HG02970 (cell line): ENCODE measurements around the gene RABEP1.

Experiments used
- ATAC-seq: cut with Tn5 transposase; IDR thresholded peaks from one replicate; pipeline ENCODE4 v1.9.1; 2021; ENCODE audit warnings: mild to moderate bottlenecking, moderate library complexity, moderate number of reproducible peaks; ENCODE audit not compliant: unreplicated experiment, low FRiP score

Gene RABEP1

DNA sequence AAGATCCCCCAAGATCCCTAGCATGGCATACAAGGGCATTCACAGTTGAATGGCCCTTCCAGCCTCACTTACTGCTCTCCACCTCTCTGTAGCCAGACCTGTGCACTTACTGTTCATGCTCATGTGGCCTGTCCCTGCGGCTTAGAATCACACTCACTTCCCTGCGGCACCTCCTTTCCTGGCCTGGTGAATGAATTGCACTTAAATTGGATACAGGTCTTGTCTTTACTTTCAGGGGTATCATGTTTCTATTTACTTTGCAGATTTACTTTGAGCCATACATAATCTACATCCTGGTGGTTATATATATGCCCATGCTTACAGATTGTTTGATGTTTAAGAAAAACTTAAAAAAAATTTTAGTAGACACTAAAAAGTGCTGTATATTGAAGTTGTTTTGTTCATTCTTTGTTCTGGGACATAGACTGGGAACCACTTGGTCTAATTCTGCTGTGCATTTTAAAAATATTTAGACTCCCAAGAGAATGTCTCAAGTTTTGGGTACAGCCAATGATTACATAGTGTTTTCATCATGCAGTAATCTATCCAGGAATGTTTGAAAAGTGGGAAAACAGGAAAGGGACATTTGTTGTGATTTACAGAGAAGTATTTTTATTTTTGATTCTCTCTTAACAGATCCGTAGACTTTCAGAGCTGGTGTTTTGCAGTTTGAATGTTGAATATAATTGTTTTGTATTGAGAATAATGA is 73.5 kb downstream of the RABEP1 start:
- ATAC-seq = no peak

DNA sequence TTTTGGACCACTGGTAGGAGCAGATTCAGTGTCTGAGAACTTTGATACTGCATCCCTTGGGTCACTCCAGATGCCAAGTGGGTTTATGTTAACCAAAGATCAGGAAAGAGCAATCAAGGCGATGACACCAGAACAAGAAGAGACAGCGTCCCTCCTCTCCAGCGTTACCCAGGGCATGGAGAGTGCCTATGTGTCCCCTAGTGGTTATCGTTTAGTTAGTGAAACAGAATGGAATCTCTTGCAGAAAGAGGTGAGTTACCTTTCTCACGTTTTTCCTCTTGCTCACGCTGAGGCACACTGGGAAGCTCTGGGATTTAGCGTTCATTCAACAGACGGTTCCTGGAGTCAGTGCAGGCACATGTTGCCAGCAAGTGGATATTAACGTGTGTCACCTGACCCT is 79.3 kb downstream of the RABEP1 start:
- ATAC-seq = no peak

- ATAC-seq = no peak
These were observed 80.2 kb downstream of the RABEP1 start for GRCh38 chr17:5362162-5362811.

DNA sequence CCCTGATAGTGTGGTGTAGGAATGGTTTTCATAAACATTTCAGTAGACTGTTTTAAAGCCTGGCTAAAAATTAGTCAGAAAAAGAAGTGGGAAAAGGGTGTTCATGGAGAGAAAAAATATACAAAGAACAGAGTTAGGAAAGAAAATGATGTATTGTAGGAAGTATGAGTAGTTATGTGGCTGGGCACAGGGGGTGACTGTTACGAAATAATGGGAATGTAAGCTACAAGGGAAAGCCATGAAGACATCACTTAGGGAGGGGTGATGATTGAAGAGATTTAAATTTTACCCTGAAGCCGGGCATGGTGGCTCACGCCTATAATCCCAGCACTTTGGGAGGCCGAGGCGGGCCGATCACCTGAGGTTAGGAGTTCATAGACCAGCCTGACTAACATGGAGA is 82.1 kb downstream of the RABEP1 start:
- ATAC-seq = no peak

- ATAC-seq = no peak
These were observed 82.6 kb downstream of the RABEP1 start for GRCh38 chr17:5364696-5365095.

DNA sequence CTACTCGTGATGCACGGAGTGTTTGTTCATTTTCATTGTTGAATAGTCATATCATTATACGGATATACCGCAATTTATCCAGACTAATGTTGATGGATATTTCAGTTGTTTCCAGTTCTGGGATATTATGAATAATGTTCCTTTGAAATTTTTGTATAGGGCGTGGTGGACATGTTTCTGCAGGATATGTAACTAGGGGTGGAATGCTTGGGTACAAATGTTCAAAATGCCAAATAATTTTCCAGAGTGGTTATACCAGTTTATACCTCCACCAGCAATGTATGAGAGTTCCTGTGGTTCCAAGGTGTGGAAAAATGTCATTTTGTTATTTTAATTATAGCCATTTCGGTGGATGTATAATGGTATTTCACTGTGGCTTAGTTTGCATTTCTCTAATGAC is 83.7 kb downstream of the RABEP1 start:
- ATAC-seq = no peak

DNA sequence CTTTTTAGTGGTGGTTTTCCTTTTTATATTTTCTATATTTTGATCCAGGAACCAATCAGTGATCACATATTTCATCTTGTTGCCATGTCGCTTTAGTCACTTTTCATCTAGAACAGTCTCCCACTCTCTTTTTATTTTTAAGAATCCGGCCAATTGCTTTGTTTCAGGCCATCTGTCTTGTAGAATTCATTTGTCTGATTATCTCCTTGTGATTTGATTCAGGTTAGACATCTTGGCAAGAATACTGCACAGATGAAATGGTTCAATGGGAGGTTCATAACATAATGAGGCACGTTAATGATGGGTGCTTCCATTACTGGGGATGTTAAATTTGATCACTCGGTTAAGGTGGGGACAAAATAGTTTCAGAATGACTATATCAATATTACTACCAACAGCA is 88.3 kb downstream of the RABEP1 start:
- ATAC-seq = no peak

GRCh38 chr17:5373112-5373511 is 91.0 kb downstream of the RABEP1 start:
- ATAC-seq = no peak

- ATAC-seq = no peak
These were observed 96.6 kb downstream of the RABEP1 start for GRCh38 chr17:5378566-5379207.

GRCh38 chr17:5379351-5380107 is 97.4 kb downstream of the RABEP1 start:
- ATAC-seq = no peak

GRCh38 chr17:5380491-5381135 is 98.5 kb downstream of the RABEP1 start:
- no peak for ATAC-seq

GRCh38 chr17:5381542-5381941 is 99.5 kb downstream of the RABEP1 start:
- no peak for ATAC-seq

- no peak for ATAC-seq
These were observed 109.6 kb downstream of the RABEP1 start for GRCh38 chr17:5391678-5392077.

DNA sequence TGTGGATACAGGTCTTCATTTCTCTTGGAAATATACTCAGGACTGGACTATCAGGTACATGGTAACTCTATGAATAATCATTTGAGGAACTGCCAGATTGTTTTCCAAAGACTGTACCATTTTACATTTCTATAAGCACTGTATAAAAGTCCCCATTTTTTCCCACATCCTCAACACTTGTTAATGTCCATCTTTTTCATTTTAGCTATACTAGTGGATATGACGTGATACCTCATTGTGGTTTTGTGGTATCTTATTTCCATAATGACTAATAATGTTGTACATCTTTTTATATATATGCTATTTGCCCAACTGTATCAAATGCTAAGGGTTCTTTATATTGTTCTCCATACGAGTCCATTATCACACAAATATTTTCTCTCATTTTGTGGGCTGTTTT is 114.5 kb downstream of the RABEP1 start:
- no peak for ATAC-seq

GRCh38 chr17:5399767-5400166 is 117.7 kb downstream of the RABEP1 start:
- ATAC-seq = no peak

- ATAC-seq = no peak
These were observed 123.3 kb downstream of the RABEP1 start for GRCh38 chr17:5405400-5405799.

DNA sequence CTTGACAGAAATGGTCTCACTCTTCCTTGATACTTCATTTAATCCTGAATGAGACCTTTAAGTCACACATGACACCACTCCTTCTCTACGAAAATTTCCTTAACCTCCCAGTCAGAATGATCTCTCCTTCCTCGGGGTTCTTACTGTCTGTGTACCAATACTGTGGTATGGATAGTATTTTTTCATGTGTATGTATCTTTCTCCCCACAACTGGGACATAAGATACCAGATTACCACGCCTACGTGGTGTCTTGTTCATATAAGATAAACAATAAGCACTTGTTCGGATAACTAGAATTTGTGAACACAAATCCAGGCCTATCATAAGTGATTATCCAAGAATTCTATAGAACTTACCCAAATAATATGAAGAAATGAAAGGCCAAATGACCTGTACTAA is 126.1 kb downstream of the RABEP1 start:
- ATAC-seq = no peak

- no peak for ATAC-seq
These were observed 128.6 kb downstream of the RABEP1 start for GRCh38 chr17:5410594-5411272.

GRCh38 chr17:5413682-5414081 is 131.6 kb downstream of the RABEP1 start:
- no peak for ATAC-seq

- no peak for ATAC-seq
These were observed 134.8 kb downstream of the RABEP1 start for GRCh38 chr17:5416901-5417300.
